ENCODE data around the gene GDAP1L1.

DNA sequence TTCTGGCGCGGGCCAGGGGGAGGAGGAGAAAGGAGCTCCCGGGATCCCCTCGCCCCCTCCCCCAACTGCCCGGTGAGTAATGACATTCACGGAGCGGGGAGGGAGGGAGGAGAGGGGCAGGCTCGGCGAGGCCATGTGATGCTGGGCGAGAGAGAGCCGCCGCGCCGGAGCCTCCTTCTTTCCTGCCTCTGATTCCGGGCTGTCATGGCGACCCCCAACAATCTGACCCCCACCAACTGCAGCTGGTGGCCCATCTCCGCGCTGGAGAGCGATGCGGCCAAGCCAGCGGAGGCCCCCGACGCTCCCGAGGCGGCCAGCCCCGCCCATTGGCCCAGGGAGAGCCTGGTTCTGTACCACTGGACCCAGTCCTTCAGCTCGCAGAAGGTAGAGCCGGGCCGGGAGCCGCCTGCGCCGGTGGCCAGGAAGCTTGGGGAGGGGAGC is at the start of gene GDAP1L1:
- TF ChIP-seq, protein P1, sequence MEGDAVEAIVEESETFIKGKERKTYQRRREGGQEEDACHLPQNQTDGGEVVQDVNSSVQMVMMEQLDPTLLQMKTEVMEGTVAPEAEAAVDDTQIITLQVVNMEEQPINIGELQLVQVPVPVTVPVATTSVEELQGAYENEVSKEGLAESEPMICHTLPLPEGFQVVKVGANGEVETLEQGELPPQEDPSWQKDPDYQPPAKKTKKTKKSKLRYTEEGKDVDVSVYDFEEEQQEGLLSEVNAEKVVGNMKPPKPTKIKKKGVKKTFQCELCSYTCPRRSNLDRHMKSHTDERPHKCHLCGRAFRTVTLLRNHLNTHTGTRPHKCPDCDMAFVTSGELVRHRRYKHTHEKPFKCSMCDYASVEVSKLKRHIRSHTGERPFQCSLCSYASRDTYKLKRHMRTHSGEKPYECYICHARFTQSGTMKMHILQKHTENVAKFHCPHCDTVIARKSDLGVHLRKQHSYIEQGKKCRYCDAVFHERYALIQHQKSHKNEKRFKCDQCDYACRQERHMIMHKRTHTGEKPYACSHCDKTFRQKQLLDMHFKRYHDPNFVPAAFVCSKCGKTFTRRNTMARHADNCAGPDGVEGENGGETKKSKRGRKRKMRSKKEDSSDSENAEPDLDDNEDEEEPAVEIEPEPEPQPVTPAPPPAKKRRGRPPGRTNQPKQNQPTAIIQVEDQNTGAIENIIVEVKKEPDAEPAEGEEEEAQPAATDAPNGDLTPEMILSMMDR (IDR thresholded peaks at IDR 0.05), result no peak
- TF ChIP-seq EP300 (IDR thresholded peaks at IDR 0.05; ENCODE audit: low read depth), result no peak

Data from transverse colon (tissue), 3 donors.